Heart left ventricle (tissue), 16 donors: ENCODE results near the gene ANAPC2. TPM values are rescaled to one million over a fixed set of nuclear protein-coding genes. Genes with fewer than 3 reads are reported as not detected.

Experiments
- ATAC-seq, 4 donors: fragments of 200-7000 bp; cut with Tn5 transposase; one replicate each; pipeline ENCODE4 v1.9.1; 2020 to 2022; ENCODE audit warnings: moderate library complexity in 4 of 4, mild to moderate bottlenecking in 3 of 4, moderate number of reproducible peaks in 1 of 4
- DNase-seq, 5 donors: peaks; one replicate each; pipeline ENCODE4 v3.0.0-alpha.2; 2020
- H3K27ac ChIP-seq, 12 donors: fragments of 200-600 bp; sonication (generic) in 4 of 12; one replicate each; pipeline versions ENCODE4 v1.5.0 to v1.8.0; 2016 to 2022; ENCODE audit warnings: mild to moderate bottlenecking in 2 of 12
- H3K27me3 ChIP-seq, 9 donors: fragments of 200-600 bp; sonication (generic) in 2 of 9; one replicate each; pipeline versions ENCODE4 v1.5.1 to v1.8.0; 2016 to 2022; ENCODE audit warnings: mild to moderate bottlenecking in 3 of 9
- H3K36me3 ChIP-seq, 9 donors: fragments of 200-600 bp; sonication (generic) in 2 of 9; one replicate each; pipeline versions ENCODE4 v1.5.0 to v1.8.0; 2018 to 2022; ENCODE audit warnings: mild to moderate bottlenecking in 2 of 9
- H3K4me1 ChIP-seq, 12 donors: fragments of 200-600 bp; sonication (generic) in 4 of 12; one replicate each; pipeline versions ENCODE4 v1.5.0 to v1.8.0; 2016 to 2022; ENCODE audit warnings: mild to moderate bottlenecking in 3 of 12
- H3K4me3 ChIP-seq, 12 donors: fragments of 200-600 bp; sonication (generic) in 4 of 12; one replicate each; pipeline versions ENCODE4 v1.5.0 to v1.8.0; 2017 to 2022; ENCODE audit warnings: mild to moderate bottlenecking in 9 of 12, moderate library complexity in 4 of 12
- H3K9me3 ChIP-seq, 12 donors: fragments of 200-600 bp; sonication (generic) in 4 of 12; one replicate each; pipeline versions ENCODE4 v1.5.0 to v1.8.0; 2016 to 2022; ENCODE audit warnings: mild to moderate bottlenecking in 1 of 12
- POLR2A ChIP-seq, 2 donors: fragments of 450-650 bp; IDR thresholded peaks; one replicate each; pipeline ENCODE4 v1.6.1; 2017; ENCODE audit warnings: antibody characterized with exemption in 2 of 2, mild to moderate bottlenecking in 2 of 2, moderate library complexity in 2 of 2
- WGBS, 4 donors: extraction: QIAGEN DNeasy Blood & Tissue Kit in 2 of 4; methylation state at CpG; one replicate each; pipeline versions ENCODE4 v1.1.5 to v1.1.7; 2013 to 2018; 5-methylcytosine and 5-hydroxymethylcytosine counted together
- intact Hi-C, 10 donors: fragments of 100-400 bp; cut with DNase I; formaldehyde crosslinking; loops; one replicate each; pipeline versions ENCODE4 v1.11.1 to v1.14.2; 2022
- polyA plus RNA-seq, 2 donors: library from polyadenylated mRNA; stranded (reverse); fragments of 200-250 nt; gene quantifications; one replicate each; pipeline ENCODE4 v1.2.3, GENCODE V29; 2013
- total RNA-seq, 9 donors: library from RNA; depleted of rRNA in 2 of 9; stranded (reverse); fragments of >200 nt in 2 of 9; fragmentation: NEBNext Ultra II Directional in 3 of 9; extraction: Animal tissue kit (Norgen Biotek cat#: 25700) in 3 of 9; gene quantifications; one replicate each; pipeline versions ENCODE4 v1.1.0 to v1.2.4, GENCODE V29; 2016 to 2023
- TF ChIP-seq, protein P1 (sequence below), 12 donors: fragments of 200-600 bp; sonication (generic) in 4 of 12; IDR thresholded peaks; one replicate each; pipeline versions ENCODE4 v1.5.0 to v1.8.0; 2018 to 2022; ENCODE audit warnings: antibody characterized with exemption in 12 of 12, mild to moderate bottlenecking in 5 of 12
- donor health status: ischemic (EF 13 %, LVEDD 7.1; RV severe dilation, severe dysfunction).
- donor health status: healthy with polysubstance abuse.
- donor health status: DM: no; HTN: yes; CAD: no.
- donor health status: DM: no; HTN: no; CAD: no.
- donor health status: ischemic (EF 25% LVEDD 6.9; RV normal size, moderate dysfunction).
- donor health status: ischemic (EF 25% LVEDD 5.7; RV mildly dilated, moderate dysfunction).
- donor health status: healthy.
- donor health status: DM: yes; HTN: yes; CAD: no.
- donor health status: ischemic (EF 35%, LVEDD 5.7; RV mildly dilated, moderate dysfunction).
- donor health status: nonischemic (EF 11% LVEDD 7.7; RV severe dilation, severe dysfunction).
- donor health status: DM: yes; HTN: yes; CAD: no.
- donor health status: PGD.
- donor health status: ischemic (EF 29% LVEDD 5.4; RV normal size, mild dysfunction).
- donor health status: nonischemic (EF 23%, LVEDD 6.1; RV moderate dilation, normal function).

ANAPC2 gene
- total and polyA plus RNA-seq, 11 donors = 14.3 to 35.9 (median 28.9) TPM

DNA sequence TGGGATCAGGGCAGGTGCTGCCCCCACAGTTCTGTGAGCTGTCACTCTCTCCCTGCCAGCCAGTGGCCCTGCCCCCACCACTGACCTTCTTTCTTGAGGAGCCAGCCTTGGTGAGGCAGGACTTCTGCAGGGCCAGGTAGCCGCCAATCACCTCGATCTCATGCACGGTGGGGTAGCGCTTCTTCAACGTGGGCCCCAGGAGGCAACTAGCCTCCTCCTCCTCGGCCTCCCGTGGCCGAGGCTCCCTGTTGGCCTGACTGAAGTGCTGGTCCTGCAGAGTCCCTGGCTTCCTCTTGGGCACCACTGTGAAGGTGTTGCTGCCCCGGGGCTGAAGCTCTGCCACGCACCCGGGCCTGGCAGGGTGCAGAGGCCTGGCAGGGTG, 10.5 kb upstream of the ANAPC2 start:
- ATAC-seq (no peak), DNase-seq (no peak)
- no peaks in the 10 kb centered on the region for H3K36me3 ChIP-seq
- H3K27me3 ChIP-seq = no peaks in the 10 kb centered on the region
- intact Hi-C loops = no loop called here
- WGBS, 4 donors = 53 to 57% (median 55%) methylated on average over 11 of the region's 11 CpGs; no CpG with 5 or more reads in 1 of the 4 donors
- H3K4me1 ChIP-seq = peaks cover 5 to 90% (median 75%) of the 10 kb centered on the region in 12 donors
- peak overlapping the region in 11 of 12 donors; percentile 3 to 94 (median 63) for H3K4me3 ChIP-seq
- TF ChIP-seq POLR2A (IDR thresholded peaks at IDR 0.05) = no peak
- TF ChIP-seq, protein P1, sequence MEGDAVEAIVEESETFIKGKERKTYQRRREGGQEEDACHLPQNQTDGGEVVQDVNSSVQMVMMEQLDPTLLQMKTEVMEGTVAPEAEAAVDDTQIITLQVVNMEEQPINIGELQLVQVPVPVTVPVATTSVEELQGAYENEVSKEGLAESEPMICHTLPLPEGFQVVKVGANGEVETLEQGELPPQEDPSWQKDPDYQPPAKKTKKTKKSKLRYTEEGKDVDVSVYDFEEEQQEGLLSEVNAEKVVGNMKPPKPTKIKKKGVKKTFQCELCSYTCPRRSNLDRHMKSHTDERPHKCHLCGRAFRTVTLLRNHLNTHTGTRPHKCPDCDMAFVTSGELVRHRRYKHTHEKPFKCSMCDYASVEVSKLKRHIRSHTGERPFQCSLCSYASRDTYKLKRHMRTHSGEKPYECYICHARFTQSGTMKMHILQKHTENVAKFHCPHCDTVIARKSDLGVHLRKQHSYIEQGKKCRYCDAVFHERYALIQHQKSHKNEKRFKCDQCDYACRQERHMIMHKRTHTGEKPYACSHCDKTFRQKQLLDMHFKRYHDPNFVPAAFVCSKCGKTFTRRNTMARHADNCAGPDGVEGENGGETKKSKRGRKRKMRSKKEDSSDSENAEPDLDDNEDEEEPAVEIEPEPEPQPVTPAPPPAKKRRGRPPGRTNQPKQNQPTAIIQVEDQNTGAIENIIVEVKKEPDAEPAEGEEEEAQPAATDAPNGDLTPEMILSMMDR (IDR thresholded peaks at IDR 0.05) = no peak
- H3K27ac ChIP-seq = peak overlapping the region in 9 of 12 donors; percentile 0 to 70 (median 17)
- no peaks in the 10 kb centered on the region for H3K9me3 ChIP-seq

- TF ChIP-seq POLR2A (IDR thresholded peaks at IDR 0.05) = no peak
- TF ChIP-seq, protein P1 (IDR thresholded peaks at IDR 0.05) = no peak
These were observed 9.9 kb upstream of the ANAPC2 start for GRCh38 chr9:137198051-137198901.

GRCh38 chr9:137195525-137196220, 7.3 kb upstream of the ANAPC2 start:
- H3K27me3 ChIP-seq = no peaks in the 10 kb centered on the region
- no peak for ATAC-seq
- WGBS, 4 donors = 55 to 74% (median 68%) methylated on average over 15 to 21 of the region's 21 CpGs
- no peak overlapping the region for H3K4me3 ChIP-seq
- no peak for DNase-seq
- H3K4me1 ChIP-seq = peaks cover 5 to 83% (median 58%) of the 10 kb centered on the region in 12 donors
- H3K9me3 ChIP-seq = no peaks in the 10 kb centered on the region
- TF ChIP-seq, protein P1 (IDR thresholded peaks at IDR 0.05) = no peak
- no peak for TF ChIP-seq POLR2A (IDR thresholded peaks at IDR 0.05)
- intact Hi-C loops = no loop called here
- H3K27ac ChIP-seq = peak overlapping the region in 2 of 12 donors; percentile 75 to 89
- peaks cover 0 to 19% (median 15%) of the 10 kb centered on the region in 9 donors for H3K36me3 ChIP-seq

More at GRCh38 chr9:137198051-137198901, 9.9 kb upstream of the ANAPC2 start:
- no peak for ATAC-seq
- H3K27me3 ChIP-seq = no peaks in the 10 kb centered on the region
- no peak for DNase-seq
- peak overlapping the region in 6 of 12 donors; percentile 8 to 70 (median 26) for H3K27ac ChIP-seq
- H3K4me1 ChIP-seq = peaks cover 5 to 90% (median 71%) of the 10 kb centered on the region in 12 donors
- H3K4me3 ChIP-seq = peak overlapping the region in 9 of 12 donors; percentile 3 to 94 (median 68)
- no peaks in the 10 kb centered on the region for H3K36me3 ChIP-seq
- intact Hi-C loops = no loop called here
- H3K9me3 ChIP-seq = no peaks in the 10 kb centered on the region
- WGBS, 4 donors = 61 to 75% (median 68%) methylated on average over 4 to 19 of the region's 19 CpGs

DNA sequence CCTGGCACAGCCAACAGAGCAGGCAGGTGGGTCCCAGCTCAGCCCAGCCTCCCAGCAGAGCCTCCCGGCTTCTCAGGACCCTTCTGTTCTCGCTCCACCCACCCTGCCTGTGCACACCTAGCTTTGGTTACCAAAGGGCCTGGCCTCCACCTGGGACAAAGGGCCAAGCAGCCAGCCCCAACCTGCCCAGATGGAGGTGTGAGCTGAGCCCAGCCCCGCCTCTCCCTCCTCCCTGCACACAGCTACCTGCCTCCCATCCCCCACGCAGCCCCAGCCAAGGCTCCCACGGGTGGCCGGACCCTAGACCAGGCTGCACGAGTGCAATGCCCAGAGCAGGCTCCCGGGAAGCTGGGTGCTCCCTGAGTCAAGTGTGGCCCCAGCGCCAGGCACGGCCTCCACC, 6.5 kb upstream of the ANAPC2 start:
- Histone ChIP-seq H3K27me3 (no peaks in the 10 kb centered on the region), H3K36me3 (peaks cover 0 to 27% (median 22%) of the 10 kb centered on the region in 9 donors), H3K27ac (peak overlapping the region in 11 of 12 donors; percentile 38 to 89 (median 70)), H3K9me3 (no peaks in the 10 kb centered on the region), H3K4me1 (peaks cover 12 to 90% (median 65%) of the 10 kb centered on the region in 12 donors), H3K4me3 (peak overlapping the region in 4 of 12 donors; percentile 12 to 37 (median 30))
- ATAC-seq (no peak), DNase-seq (no peak)
- no peak for TF ChIP-seq POLR2A (IDR thresholded peaks at IDR 0.05)
- TF ChIP-seq, protein P1 (IDR thresholded peaks at IDR 0.05) = no peak
- intact Hi-C loops = loop anchor here in 1 of 10 donors (5.0 kb wide), 1 partner anchor 32 kb away; the partner anchor contains the start of genes CYSRT1 and RNF224
- 71 to 87% (median 75%) methylated on average over 4 to 10 of the region's 10 CpGs for WGBS, 4 donors
